Upper lobe of right lung (tissue), 1 donor: Measurements from ENCODE around the gene TBKBP1. TPM values are rescaled to one million over a fixed set of nuclear protein-coding genes. Genes with fewer than 3 reads are reported as not detected.

ENCODE experiments used
- ATAC-seq: fragments of 200-7000 bp; cut with Tn5 transposase; one replicate; pipeline ENCODE4 v1.9.1; 2020; ENCODE audit warnings: mild to moderate bottlenecking, moderate library complexity
- DNase-seq: peaks from one replicate; pipeline ENCODE4 v3.0.0-alpha.2; 2020
- H3K27ac ChIP-seq: fragments of 200-600 bp; one replicate; pipeline ENCODE4 v1.8.0; 2022
- H3K27me3 ChIP-seq: fragments of 200-600 bp; one replicate; pipeline ENCODE4 v1.8.0; 2022; ENCODE audit warnings: mild to moderate bottlenecking
- H3K36me3 ChIP-seq: fragments of 200-600 bp; one replicate; pipeline ENCODE4 v1.8.0; 2022
- H3K4me1 ChIP-seq: fragments of 200-600 bp; one replicate; pipeline ENCODE4 v1.8.0; 2022
- H3K4me3 ChIP-seq: fragments of 200-600 bp; one replicate; pipeline ENCODE4 v1.8.0; 2022; ENCODE audit warnings: mild to moderate bottlenecking
- H3K9me3 ChIP-seq: fragments of 200-600 bp; one replicate; pipeline ENCODE4 v1.8.0; 2022
- CTCF ChIP-seq: fragments of 200-600 bp; IDR thresholded peaks from one replicate; pipeline ENCODE4 v1.8.0; 2022; ENCODE audit warnings: antibody characterized with exemption
- intact Hi-C: fragments of 100-400 bp; cut with DNase I; formaldehyde crosslinking; loops from one replicate; pipeline ENCODE4 v1.11.0; 2022
- total RNA-seq: library from RNA; stranded (reverse); fragmentation: NEBNext Ultra II Directional; extraction: Animal tissue kit (Norgen Biotek cat#: 25700); gene quantifications from one replicate; pipeline ENCODE4 v1.2.1, GENCODE V29; 2021
- donor health status: DM: no; HTN: yes; CAD: no; lungs with severe emphysema.

The TBKBP1 gene
- total RNA-seq, 1 donor from 2014 or later = 14.7 TPM

DNA sequence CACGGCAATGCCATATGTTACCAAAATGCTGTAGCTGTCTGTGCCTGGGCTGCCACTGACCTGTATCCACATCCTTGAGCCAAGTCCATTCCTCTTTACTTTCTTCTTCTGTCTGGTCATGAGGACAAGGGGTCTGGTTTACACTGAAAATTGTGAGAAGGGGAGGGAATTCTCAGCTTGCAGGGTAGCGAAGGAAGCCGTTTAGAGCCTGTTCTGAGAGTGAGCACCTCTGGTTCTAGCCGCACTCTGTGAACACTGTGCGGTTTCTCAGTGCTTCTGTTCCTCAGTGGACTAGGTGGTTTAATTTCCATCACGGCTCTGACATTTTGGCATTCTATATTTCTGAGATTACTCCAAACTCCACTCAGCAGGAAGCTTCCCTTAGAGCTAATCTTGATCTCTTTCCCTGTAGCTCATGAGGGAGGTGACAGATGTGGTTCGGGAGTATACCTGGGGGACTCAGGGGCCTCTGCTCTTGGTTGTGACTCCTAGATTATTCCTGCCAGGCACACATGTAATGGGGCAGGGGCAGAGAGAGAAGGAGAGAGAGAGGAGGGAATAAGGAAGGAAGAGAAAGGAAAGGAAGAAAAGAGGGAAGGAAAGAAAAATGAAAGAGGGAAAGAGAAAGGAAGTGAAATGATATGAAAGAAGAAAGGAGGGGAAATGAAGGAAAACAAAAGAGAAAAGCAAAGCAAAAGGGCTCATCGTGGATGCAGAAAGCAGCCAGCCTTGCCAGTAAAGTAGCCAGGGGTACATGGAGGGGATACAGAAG is 24.9 kb downstream of the TBKBP1 start:
- H3K4me1 ChIP-seq = peaks cover 8% of the 10 kb centered on the region

GRCh38 chr17:47719411-47720152 is 25.6 kb downstream of the TBKBP1 start:
- Histone ChIP-seq H3K36me3 (no peaks in the 10 kb centered on the region), H3K9me3 (no peaks in the 10 kb centered on the region), H3K4me3 (no peak overlapping the region), H3K27me3 (peaks cover 48% of the 10 kb centered on the region), H3K27ac (no peak overlapping the region), H3K4me1 (peaks cover 8% of the 10 kb centered on the region)
- DNase-seq (no peak), ATAC-seq (no peak)
- no peak for TF ChIP-seq CTCF
- intact Hi-C loops = no loop called here

More for the DNA sequence above, 24.9 kb downstream of the TBKBP1 start:
- no peaks in the 10 kb centered on the region for H3K36me3 ChIP-seq
- ATAC-seq (no peak), DNase-seq (no peak)
- peaks cover 43% of the 10 kb centered on the region for H3K27me3 ChIP-seq
- H3K4me3 ChIP-seq = no peak overlapping the region
- no peak overlapping the region for H3K27ac ChIP-seq
- no peaks in the 10 kb centered on the region for H3K9me3 ChIP-seq
- intact Hi-C loops = no loop called here
- no peak for TF ChIP-seq CTCF

DNA sequence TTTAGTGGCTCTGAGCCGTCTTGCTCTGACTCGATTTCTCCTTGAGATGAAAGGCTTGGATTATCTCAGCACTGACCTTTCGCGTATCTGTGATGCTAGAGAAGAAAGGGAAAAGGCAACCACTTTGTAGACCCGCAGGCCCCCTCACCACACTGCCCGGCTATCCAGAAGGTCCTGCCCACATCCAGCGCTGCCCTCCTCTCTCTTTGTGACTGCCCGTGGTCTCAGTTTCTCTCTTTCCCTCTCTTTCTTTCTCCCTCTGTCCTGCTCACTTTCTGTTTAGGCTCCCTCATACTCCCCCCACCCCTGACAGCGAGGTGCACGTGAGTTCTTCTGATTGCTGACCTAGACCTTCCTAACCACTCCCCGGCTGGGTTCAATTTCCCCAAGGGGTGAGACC is 26.2 kb downstream of the TBKBP1 start:
- no peak overlapping the region for H3K27ac ChIP-seq
- ATAC-seq (no peak), DNase-seq (no peak)
- no peaks in the 10 kb centered on the region for H3K9me3 ChIP-seq
- H3K36me3 ChIP-seq = no peaks in the 10 kb centered on the region
- peaks cover 54% of the 10 kb centered on the region for H3K27me3 ChIP-seq
- peaks cover 8% of the 10 kb centered on the region for H3K4me1 ChIP-seq
- intact Hi-C loops = no loop called here
- no peak overlapping the region for H3K4me3 ChIP-seq
- no peak for TF ChIP-seq CTCF

- Histone ChIP-seq H3K4me3 (no peak overlapping the region), H3K9me3 (no peaks in the 10 kb centered on the region), H3K36me3 (no peaks in the 10 kb centered on the region), H3K27me3 (peaks cover 59% of the 10 kb centered on the region), H3K27ac (no peak overlapping the region), H3K4me1 (peaks cover 8% of the 10 kb centered on the region)
- DNase-seq (no peak), ATAC-seq (peak; percentile 6)
- intact Hi-C loops = no loop called here
- TF ChIP-seq CTCF = no peak
These were observed 27.0 kb downstream of the TBKBP1 start for GRCh38 chr17:47720754-47721533.

DNA sequence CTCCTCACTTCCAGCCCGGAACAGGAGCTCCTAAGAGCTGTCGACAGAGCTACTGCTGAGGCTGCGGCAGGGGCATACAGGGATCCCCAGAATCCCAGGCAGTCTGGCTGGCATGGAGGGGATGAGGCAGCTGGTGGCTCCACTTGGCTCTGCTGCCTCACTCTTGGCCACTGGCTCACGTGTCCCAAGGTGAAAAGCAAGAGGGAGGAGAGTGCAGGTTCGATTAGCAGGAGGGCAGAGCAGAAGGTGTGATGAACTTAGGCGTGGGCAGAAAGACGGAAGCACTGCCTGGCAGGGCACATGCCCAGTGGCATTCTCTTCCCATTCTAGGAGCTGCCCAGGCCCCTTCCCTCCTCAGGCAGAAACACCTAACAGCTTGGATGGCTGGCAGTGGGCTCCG is 27.8 kb downstream of the TBKBP1 start:
- ATAC-seq (no peak), DNase-seq (no peak)
- Histone ChIP-seq H3K9me3 (no peaks in the 10 kb centered on the region), H3K4me1 (peaks cover 8% of the 10 kb centered on the region), H3K27me3 (peaks cover 63% of the 10 kb centered on the region), H3K27ac (no peak overlapping the region), H3K4me3 (no peak overlapping the region), H3K36me3 (no peaks in the 10 kb centered on the region)
- no peak for TF ChIP-seq CTCF
- intact Hi-C loops = no loop called here
